Natural killer cell (primary cell): ENCODE results near the gene CDKN2B-AS1. TPM values are rescaled to one million over a fixed set of nuclear protein-coding genes. Genes with fewer than 3 reads are reported as not detected.
A peak's percentile ranks its signal among the peaks of the same experiment; 100 is the strongest.

ENCODE experiments used
- ATAC-seq, 3 donors: fragments of 150-1000 bp in 2 of 3; fragments of 200-7000 bp in 1 of 3; cut with Tn5 transposase; 1 replicate in 1 of 3; 2 replicates in 2 of 3; pipeline ENCODE4 v1.10.0; 2021; ENCODE audit warnings: mild to moderate bottlenecking in 2 of 3, moderate library complexity in 2 of 3
- DNase-seq, 2 donors: peaks; one replicate each; pipeline versions ENCODE4 v3.0.0 to v3.0.0-alpha.2; 2013 to 2021; ENCODE audit warnings: mixed read lengths in 1 of 2
- H3K27ac ChIP-seq: one replicate; pipeline ENCODE4 v1.5.1; 2013; ENCODE audit warnings: mild to moderate bottlenecking, low read length
- H3K27me3 ChIP-seq: one replicate; pipeline ENCODE4 v1.6.1; 2013; ENCODE audit warnings: low read length; ENCODE audit not compliant: control insufficient read depth, insufficient read depth
- H3K36me3 ChIP-seq: one replicate; pipeline ENCODE4 v1.6.1; 2013; ENCODE audit warnings: low read length; ENCODE audit not compliant: control insufficient read depth, insufficient read depth
- H3K4me1 ChIP-seq: one replicate; pipeline ENCODE4 v1.6.1; 2013; ENCODE audit warnings: low read length; ENCODE audit not compliant: control insufficient read depth, insufficient read depth
- H3K4me3 ChIP-seq: one replicate; pipeline ENCODE4 v1.5.1; 2013; ENCODE audit warnings: low read length
- H3K9me3 ChIP-seq: one replicate; pipeline ENCODE4 v1.6.1; 2013; ENCODE audit warnings: low read length; ENCODE audit not compliant: control insufficient read depth, insufficient read depth
- H3K27ac Mint-ChIP-seq, 2 donors: one replicate each; pipeline ENCODE4 v1.8.0; 2022; ENCODE audit warnings: mild to moderate bottlenecking in 2 of 2, mixed read lengths in 2 of 2, moderate library complexity in 1 of 2
- H3K27me3 Mint-ChIP-seq, 2 donors: one replicate each; pipeline ENCODE4 v1.8.0; 2022; ENCODE audit warnings: low read depth in 2 of 2, mixed read lengths in 2 of 2
- H3K36me3 Mint-ChIP-seq: one replicate; pipeline ENCODE4 v1.8.0; 2022; ENCODE audit warnings: mixed read lengths
- H3K4me1 Mint-ChIP-seq, 2 donors: one replicate each; pipeline ENCODE4 v1.8.0; 2022; ENCODE audit warnings: mixed read lengths in 2 of 2
- H3K4me3 Mint-ChIP-seq: one replicate; pipeline ENCODE4 v1.8.0; 2022; ENCODE audit warnings: mild to moderate bottlenecking, moderate library complexity, mixed read lengths
- H3K9me3 Mint-ChIP-seq, 2 donors: one replicate each; pipeline ENCODE4 v1.8.0; 2022; ENCODE audit warnings: mixed read lengths in 2 of 2
- CTCF ChIP-seq: fragments of 200-600 bp; IDR thresholded peaks from one replicate; pipeline ENCODE4 v1.8.0; 2022; ENCODE audit warnings: antibody characterized with exemption
- WGBS: methylation state at CpG from one replicate; pipeline ENCODE4 v1.1.7; 2013; ENCODE audit warnings: missing lambda C conversion rate; ENCODE audit not compliant: insufficient coverage; 5-methylcytosine and 5-hydroxymethylcytosine counted together
- intact Hi-C: fragments of 100-400 bp; cut with micrococcal nuclease; formaldehyde crosslinking; loops from one replicate; pipeline ENCODE4 v1.14.2; 2022
- total RNA-seq, 4 donors: library from RNA; stranded (reverse); fragments of 120-200 nt in 1 of 4; gene quantifications; one replicate each; pipeline versions ENCODE4 v1.2.3 to v1.2.4, GENCODE V29; 2013 to 2022

CDKN2B-AS1 gene
- total RNA-seq, 3 donors from 2014 or later (not counting 1 experiment from before 2014, with no cell fraction given), result 2.6 to 4.3 (median 3.1) TPM

GRCh38 chr9:21961569-21961968 is 33.0 kb upstream of the CDKN2B-AS1 start:
- intact Hi-C loops, result no loop called here
- no peak for DNase-seq
- no peaks in the 10 kb centered on the region for H3K36me3 ChIP-seq
- H3K4me3 ChIP-seq, result no peak overlapping the region
- Mint-ChIP-seq H3K27ac (no peak overlapping the region), H3K9me3 (peaks cover 0 to under 1% of the 10 kb centered on the region in 2 donors), H3K4me3 (no peak overlapping the region), H3K36me3 (peaks cover 18% of the 10 kb centered on the region), H3K27me3 (peaks cover 52 to 66% of the 10 kb centered on the region in 2 donors), H3K4me1 (peaks cover 14 to 17% of the 10 kb centered on the region in 2 donors)
- ATAC-seq, result no peak
- WGBS, result 100% methylated on average over 1 of the region's 2 CpGs
- TF ChIP-seq CTCF, result no peak
- no peak overlapping the region for H3K27ac ChIP-seq
- H3K9me3 ChIP-seq, result peaks cover 2% of the 10 kb centered on the region
- H3K27me3 ChIP-seq, result peaks cover 47% of the 10 kb centered on the region
- H3K4me1 ChIP-seq, result peaks cover 15% of the 10 kb centered on the region

GRCh38 chr9:21964925-21965385 is 29.6 kb upstream of the CDKN2B-AS1 start:
- intact Hi-C loops, result loop anchor here (5.0 kb wide), 1 partner anchor 42 kb away; the partner anchor contains the start of gene CDKN2B
- TF ChIP-seq CTCF, result no peak
- peaks cover 25% of the 10 kb centered on the region for H3K9me3 ChIP-seq
- no peaks in the 10 kb centered on the region for H3K36me3 ChIP-seq
- DNase-seq (peak; percentile 49 to 84), ATAC-seq (peak; percentile 67 to 76 (median 72))
- peaks cover 81% of the 10 kb centered on the region for H3K27me3 ChIP-seq
- H3K4me3 ChIP-seq, result no peak overlapping the region
- H3K4me1 Mint-ChIP-seq, result peaks cover 28 to 35% of the 10 kb centered on the region in 2 donors
- H3K4me3 Mint-ChIP-seq, result peak overlapping the region; percentile 61
- H3K9me3 Mint-ChIP-seq, result peaks cover 0 to 8% of the 10 kb centered on the region in 2 donors
- peak overlapping the region in 1 of 2 donors; percentile 54 for H3K27ac Mint-ChIP-seq
- no peak overlapping the region for H3K27ac ChIP-seq
- 1% methylated on average over 29 of the region's 29 CpGs for WGBS
- H3K4me1 ChIP-seq, result peaks cover 26% of the 10 kb centered on the region
- H3K27me3 Mint-ChIP-seq, result peaks cover 80 to 96% of the 10 kb centered on the region in 2 donors
- H3K36me3 Mint-ChIP-seq, result peaks cover 18% of the 10 kb centered on the region

GRCh38 chr9:21965401-21965951 is 29.1 kb upstream of the CDKN2B-AS1 start:
- H3K27me3 ChIP-seq, result peaks cover 86% of the 10 kb centered on the region
- intact Hi-C loops, result loop anchor here (5.0 kb wide), 1 partner anchor 42 kb away; the partner anchor contains the start of gene CDKN2B
- H3K36me3 ChIP-seq, result no peaks in the 10 kb centered on the region
- no peak overlapping the region for H3K4me3 ChIP-seq
- Mint-ChIP-seq H3K27me3 (peaks cover 82 to 96% of the 10 kb centered on the region in 2 donors), H3K27ac (peak overlapping the region in 1 of 2 donors; percentile 54), H3K4me1 (peaks cover 28 to 38% of the 10 kb centered on the region in 2 donors), H3K36me3 (peaks cover 18% of the 10 kb centered on the region), H3K9me3 (peaks cover 0 to 8% of the 10 kb centered on the region in 2 donors), H3K4me3 (peak overlapping the region; percentile 61)
- TF ChIP-seq CTCF, result no peak
- no peak overlapping the region for H3K27ac ChIP-seq
- DNase-seq (peak in 1 of 2 donors; percentile 68), ATAC-seq (peak; percentile 58 to 66 (median 60))
- peaks cover 26% of the 10 kb centered on the region for H3K4me1 ChIP-seq
- H3K9me3 ChIP-seq, result peaks cover 28% of the 10 kb centered on the region
- WGBS, result 3% methylated on average over 28 of the region's 30 CpGs
